GM23338 (cell line): ENCODE results near the gene MFGE8. TPM values are rescaled to one million over a fixed set of nuclear protein-coding genes. Genes with fewer than 3 reads are reported as not detected.

Experiments used
- ATAC-seq: fragments of 200-7000 bp; cut with Tn5 transposase; 3 replicates; pipeline ENCODE4 v1.9.1; 2020
- DNase-seq: peaks from one replicate; pipeline ENCODE4 v3.0.0-alpha.2; 2015; ENCODE audit warnings: low spot score
- H2AFZ ChIP-seq: fragments of 200-600 bp; sonication (generic); 2 replicates; pipeline ENCODE4 v1.8.0; 2016; ENCODE audit warnings: antibody characterized with exemption, mild to moderate bottlenecking, moderate library complexity
- H3F3A ChIP-seq: fragments of 200-600 bp; sonication (generic); replicated peaks from 2 replicates; pipeline ENCODE4 v1.8.0; 2017; ENCODE audit warnings: antibody characterized with exemption, mixed run types, low read depth
- H3K27ac ChIP-seq: fragments of 200-600 bp; sonication (generic); 2 replicates; pipeline ENCODE4 v1.6.1; 2016; ENCODE audit warnings: low read depth
- H3K27me3 ChIP-seq: fragments of 200-600 bp; sonication (generic); 2 replicates; pipeline ENCODE4 v1.8.0; 2016; ENCODE audit warnings: mild to moderate bottlenecking, mixed run types, moderate library complexity; ENCODE audit not compliant: insufficient read depth
- H3K36me3 ChIP-seq: fragments of 200-600 bp; sonication (generic); 2 replicates; pipeline ENCODE4 v1.8.0; 2016; ENCODE audit warnings: mild to moderate bottlenecking; ENCODE audit not compliant: insufficient read depth
- H3K4me1 ChIP-seq: fragments of 200-600 bp; sonication (generic); 2 replicates; pipeline ENCODE4 v1.8.0; 2016; ENCODE audit warnings: mild to moderate bottlenecking, moderate library complexity; ENCODE audit not compliant: insufficient read depth
- H3K4me2 ChIP-seq: fragments of 200-600 bp; sonication (generic); 2 replicates; pipeline ENCODE4 v1.7.1; 2017; ENCODE audit warnings: mixed run types
- H3K4me3 ChIP-seq: fragments of 200-600 bp; sonication (generic); 2 replicates; pipeline ENCODE4 v1.6.1; 2016; ENCODE audit warnings: mixed run types
- H3K79me2 ChIP-seq: fragments of 200-600 bp; sonication (generic); replicated peaks from 2 replicates; pipeline ENCODE4 v1.8.0; 2017; ENCODE audit warnings: mild to moderate bottlenecking; ENCODE audit not compliant: insufficient read depth
- H3K9me2 ChIP-seq: fragments of 200-600 bp; sonication (generic); 2 replicates; pipeline ENCODE4 v1.8.0; 2017; ENCODE audit not compliant: insufficient read depth
- H4K20me1 ChIP-seq: fragments of 200-600 bp; sonication (generic); replicated peaks from 2 replicates; pipeline ENCODE4 v1.8.0; 2017; ENCODE audit warnings: mild to moderate bottlenecking; ENCODE audit not compliant: insufficient read depth
- H3K27ac Mint-ChIP-seq: 2 replicates; pipeline ENCODE4 v1.8.0; 2020; ENCODE audit warnings: inconsistent platforms, mild to moderate bottlenecking, moderate library complexity, mixed read lengths
- H3K27me3 Mint-ChIP-seq: 3 replicates; pipeline ENCODE4 v1.8.0; 2022; ENCODE audit warnings: low read depth, mild to moderate bottlenecking, moderate library complexity, mixed read lengths, inconsistent platforms; ENCODE audit not compliant: insufficient read depth, poor library complexity
- H3K36me3 Mint-ChIP-seq: 3 replicates; pipeline ENCODE4 v1.8.0; 2021; ENCODE audit warnings: low read depth, mild to moderate bottlenecking, inconsistent platforms, moderate library complexity, mixed read lengths
- H3K4me1 Mint-ChIP-seq: 3 replicates; pipeline ENCODE4 v1.8.0; 2020; ENCODE audit warnings: mild to moderate bottlenecking, inconsistent platforms, mixed read lengths
- H3K4me3 Mint-ChIP-seq: 3 replicates; pipeline ENCODE4 v1.8.0; 2021; ENCODE audit warnings: moderate library complexity, mild to moderate bottlenecking, inconsistent platforms, mixed read lengths
- H3K9me3 Mint-ChIP-seq: 3 replicates; pipeline ENCODE4 v1.8.0; 2020; ENCODE audit warnings: moderate library complexity, mild to moderate bottlenecking, inconsistent platforms, mixed read lengths
- POLR2AphosphoS5 ChIP-seq: IDR thresholded peaks from 2 replicates; pipeline ENCODE4 v1.6.1; 2016; ENCODE audit warnings: antibody characterized with exemption, low read depth
- polyA plus RNA-seq: library from polyadenylated mRNA; unstranded; fragments of >200 nt; fragmentation: Nextera tagmentation; extraction: Ambion mirVana; gene quantifications from 2 replicates; pipeline ENCODE4 v1.2.1, GENCODE V29; 2016
- total RNA-seq: library from RNA; depleted of rRNA; stranded (reverse); fragments of >200 nt; shearing (Covaris generic); gene quantifications from 2 replicates; pipeline ENCODE4 v1.2.3, GENCODE V29; 2014
- TF ChIP-seq, protein P1 (sequence below): fragments of 250-450 bp; sonication (Bioruptor Pico); IDR thresholded peaks from 2 replicates; pipeline ENCODE4 v1.5.0; 2020; ENCODE audit warnings: mild to moderate bottlenecking, moderate library complexity

The MFGE8 gene
- total and polyA plus RNA-seq, 2 experiments from 2014 or later, result 279 to 671 TPM

DNA sequence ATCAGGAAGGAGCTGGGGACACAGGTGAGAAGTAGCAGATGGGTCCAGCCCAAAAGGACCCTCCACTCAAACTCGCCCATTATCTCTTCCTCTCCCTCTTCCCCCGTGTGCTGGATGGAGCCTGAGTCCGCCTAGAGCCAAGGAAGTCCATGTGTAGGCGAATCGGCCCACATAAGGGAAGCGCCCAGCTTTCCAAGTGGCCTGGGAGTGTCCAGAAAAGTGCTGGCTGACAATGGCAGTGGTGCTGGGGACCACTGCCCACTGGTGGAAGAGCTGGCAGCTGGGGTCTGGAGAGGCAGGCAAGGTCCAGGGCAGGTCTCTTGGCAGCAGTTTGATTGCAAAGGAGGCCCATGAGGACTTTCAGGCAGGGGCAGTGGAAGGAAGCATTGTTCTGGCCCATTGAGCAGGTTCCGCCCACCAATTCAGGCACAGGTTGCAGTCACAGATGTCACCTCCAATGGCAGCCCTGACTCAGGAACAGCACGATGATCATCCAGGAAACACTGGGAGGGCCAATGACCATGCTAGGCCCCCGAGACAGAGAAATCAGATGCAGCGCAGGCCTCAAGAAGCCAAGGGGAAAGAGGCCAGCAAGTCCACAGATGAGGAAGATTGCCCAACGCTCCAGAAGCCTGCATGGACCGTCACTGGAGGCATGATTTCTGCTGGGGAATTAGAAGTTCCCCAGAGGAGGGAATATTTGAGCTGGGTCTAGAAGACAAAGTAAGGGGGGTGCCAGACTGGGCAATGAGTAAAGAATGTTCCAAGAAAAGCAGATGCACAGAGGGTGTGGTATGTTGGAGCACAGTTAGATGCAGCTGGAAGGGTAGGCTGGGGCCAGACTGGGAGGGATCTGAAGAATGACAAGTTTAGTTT, 3.0 kb downstream of the MFGE8 start:
- ATAC-seq (no peak), DNase-seq (no peak)
- Histone ChIP-seq H3K27me3 (no peaks in the 10 kb centered on the region), H2AFZ (no peak overlapping the region), H3K4me2 (peak overlapping the region; percentile 99), H3K79me2 (peaks cover 49% of the 10 kb centered on the region), H3K4me3 (peak overlapping the region; percentile 99), H3K9me2 (no peaks in the 10 kb centered on the region), H3K4me1 (peaks cover 34% of the 10 kb centered on the region), H4K20me1 (peaks cover 37% of the 10 kb centered on the region), H3K27ac (peak overlapping the region; percentile 66), H3K36me3 (peaks cover 44% of the 10 kb centered on the region), H3F3A (peaks cover 22% of the 10 kb centered on the region)
- TF ChIP-seq, protein P1, sequence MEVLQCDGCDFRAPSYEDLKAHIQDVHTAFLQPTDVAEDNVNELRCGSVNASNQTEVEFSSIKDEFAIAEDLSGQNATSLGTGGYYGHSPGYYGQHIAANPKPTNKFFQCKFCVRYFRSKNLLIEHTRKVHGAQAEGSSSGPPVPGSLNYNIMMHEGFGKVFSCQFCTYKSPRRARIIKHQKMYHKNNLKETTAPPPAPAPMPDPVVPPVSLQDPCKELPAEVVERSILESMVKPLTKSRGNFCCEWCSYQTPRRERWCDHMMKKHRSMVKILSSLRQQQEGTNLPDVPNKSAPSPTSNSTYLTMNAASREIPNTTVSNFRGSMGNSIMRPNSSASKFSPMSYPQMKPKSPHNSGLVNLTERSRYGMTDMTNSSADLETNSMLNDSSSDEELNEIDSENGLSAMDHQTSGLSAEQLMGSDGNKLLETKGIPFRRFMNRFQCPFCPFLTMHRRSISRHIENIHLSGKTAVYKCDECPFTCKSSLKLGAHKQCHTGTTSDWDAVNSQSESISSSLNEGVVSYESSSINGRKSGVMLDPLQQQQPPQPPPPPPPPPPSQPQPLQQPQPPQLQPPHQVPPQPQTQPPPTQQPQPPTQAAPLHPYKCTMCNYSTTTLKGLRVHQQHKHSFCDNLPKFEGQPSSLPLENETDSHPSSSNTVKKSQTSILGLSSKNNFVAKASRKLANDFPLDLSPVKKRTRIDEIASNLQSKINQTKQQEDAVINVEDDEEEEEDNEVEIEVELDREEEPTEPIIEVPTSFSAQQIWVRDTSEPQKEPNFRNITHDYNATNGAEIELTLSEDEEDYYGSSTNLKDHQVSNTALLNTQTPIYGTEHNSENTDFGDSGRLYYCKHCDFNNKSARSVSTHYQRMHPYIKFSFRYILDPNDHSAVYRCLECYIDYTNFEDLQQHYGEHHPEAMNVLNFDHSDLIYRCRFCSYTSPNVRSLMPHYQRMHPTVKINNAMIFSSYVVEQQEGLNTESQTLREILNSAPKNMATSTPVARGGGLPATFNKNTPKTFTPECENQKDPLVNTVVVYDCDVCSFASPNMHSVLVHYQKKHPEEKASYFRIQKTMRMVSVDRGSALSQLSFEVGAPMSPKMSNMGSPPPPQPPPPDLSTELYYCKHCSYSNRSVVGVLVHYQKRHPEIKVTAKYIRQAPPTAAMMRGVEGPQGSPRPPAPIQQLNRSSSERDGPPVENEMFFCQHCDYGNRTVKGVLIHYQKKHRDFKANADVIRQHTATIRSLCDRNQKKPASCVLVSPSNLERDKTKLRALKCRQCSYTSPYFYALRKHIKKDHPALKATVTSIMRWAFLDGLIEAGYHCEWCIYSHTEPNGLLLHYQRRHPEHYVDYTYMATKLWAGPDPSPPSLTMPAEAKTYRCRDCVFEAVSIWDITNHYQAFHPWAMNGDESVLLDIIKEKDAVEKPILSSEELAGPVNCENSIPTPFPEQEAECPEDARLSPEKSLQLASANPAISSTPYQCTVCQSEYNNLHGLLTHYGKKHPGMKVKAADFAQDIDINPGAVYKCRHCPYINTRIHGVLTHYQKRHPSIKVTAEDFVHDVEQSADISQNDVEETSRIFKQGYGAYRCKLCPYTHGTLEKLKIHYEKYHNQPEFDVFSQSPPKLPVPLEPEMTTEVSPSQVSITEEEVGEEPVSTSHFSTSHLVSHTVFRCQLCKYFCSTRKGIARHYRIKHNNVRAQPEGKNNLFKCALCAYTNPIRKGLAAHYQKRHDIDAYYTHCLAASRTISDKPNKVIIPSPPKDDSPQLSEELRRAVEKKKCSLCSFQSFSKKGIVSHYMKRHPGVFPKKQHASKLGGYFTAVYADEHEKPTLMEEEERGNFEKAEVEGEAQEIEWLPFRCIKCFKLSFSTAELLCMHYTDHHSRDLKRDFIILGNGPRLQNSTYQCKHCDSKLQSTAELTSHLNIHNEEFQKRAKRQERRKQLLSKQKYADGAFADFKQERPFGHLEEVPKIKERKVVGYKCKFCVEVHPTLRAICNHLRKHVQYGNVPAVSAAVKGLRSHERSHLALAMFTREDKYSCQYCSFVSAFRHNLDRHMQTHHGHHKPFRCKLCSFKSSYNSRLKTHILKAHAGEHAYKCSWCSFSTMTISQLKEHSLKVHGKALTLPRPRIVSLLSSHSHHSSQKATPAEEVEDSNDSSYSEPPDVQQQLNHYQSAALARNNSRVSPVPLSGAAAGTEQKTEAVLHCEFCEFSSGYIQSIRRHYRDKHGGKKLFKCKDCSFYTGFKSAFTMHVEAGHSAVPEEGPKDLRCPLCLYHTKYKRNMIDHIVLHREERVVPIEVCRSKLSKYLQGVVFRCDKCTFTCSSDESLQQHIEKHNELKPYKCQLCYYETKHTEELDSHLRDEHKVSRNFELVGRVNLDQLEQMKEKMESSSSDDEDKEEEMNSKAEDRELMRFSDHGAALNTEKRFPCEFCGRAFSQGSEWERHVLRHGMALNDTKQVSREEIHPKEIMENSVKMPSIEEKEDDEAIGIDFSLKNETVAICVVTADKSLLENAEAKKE (CRISPR knock-in tag), result no peak
- 0 out of 2 replicates have a peak, but pooled peaks have one; percentile 15 for TF ChIP-seq POLR2AphosphoS5
- H3K27ac Mint-ChIP-seq, result peak overlapping the region; percentile 90
- peaks cover 74% of the 10 kb centered on the region for H3K36me3 Mint-ChIP-seq
- H3K4me1 Mint-ChIP-seq, result peaks cover 64% of the 10 kb centered on the region
- peaks cover 14% of the 10 kb centered on the region for H3K27me3 Mint-ChIP-seq
- H3K9me3 Mint-ChIP-seq, result no peaks in the 10 kb centered on the region
- peak overlapping the region; percentile 91 for H3K4me3 Mint-ChIP-seq
